ENCODE data around the gene KBTBD13.
A peak's percentile ranks its signal among the peaks of the same experiment; 100 is the strongest.

KBTBD13 gene

DNA sequence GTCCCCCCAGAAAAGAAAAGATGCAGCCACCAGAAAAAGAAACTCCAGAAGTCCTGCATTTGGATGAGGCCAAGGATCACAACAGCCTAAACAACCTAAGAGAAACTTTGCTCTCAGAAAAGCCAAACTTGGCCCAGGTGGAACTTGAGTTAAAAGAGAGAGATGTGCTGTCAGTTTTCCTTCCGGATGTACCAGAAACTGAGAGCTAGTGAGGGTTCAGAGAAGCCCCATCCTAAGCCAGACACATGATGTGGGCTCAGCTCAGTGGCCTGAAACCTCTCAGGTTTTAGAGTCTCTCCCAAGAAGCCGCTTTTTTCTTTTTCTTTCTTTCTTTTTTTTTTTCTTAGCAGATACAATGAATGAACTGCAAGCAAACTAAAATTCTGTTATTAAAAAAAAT lies 23.6 kb upstream of the KBTBD13 start:
- no peak for DNase-seq

DNA sequence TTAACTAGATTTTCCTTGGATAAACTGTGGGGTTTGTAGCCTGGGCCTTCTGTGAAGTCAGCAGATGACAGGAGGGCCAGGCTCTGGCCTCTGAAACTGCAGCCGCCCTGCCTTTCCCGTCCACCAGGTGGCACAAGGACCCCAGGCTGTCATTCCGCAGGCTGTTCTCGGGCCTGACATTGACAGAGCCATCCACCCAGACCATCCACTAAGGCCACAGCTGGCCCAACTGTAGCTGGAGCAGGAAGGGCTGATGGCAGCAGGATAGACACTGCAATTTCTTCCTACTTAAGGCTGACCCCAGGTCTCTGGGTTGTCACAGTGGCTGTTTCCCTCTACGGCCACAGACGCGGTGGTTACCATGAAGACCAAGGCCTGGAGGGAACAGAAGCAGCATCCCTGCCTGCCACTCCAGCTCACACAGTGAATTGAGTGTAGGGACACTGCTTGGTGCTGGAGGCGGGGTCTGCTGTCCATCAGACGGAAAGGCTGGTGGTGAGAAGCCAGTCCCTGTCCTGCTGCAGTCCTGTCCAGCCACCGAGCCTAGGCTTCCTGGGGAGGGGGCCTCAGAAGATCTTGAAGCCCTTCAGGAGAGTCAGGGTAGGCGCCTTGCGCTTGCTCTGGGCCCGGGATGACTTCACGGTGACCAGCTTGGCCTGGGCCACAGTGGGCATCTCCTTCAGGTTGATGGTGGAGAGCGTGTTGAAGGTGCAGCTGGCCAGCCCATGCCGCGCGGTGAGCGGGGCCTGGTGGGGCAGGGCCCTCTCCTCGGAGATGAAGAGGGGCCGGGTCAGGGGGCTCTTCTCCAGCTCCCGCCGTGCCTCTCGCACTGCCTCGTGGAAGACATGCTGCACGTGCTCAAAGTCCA lies 22.0 kb upstream of the KBTBD13 start:
- peak; percentile 53 for DNase-seq

DNA sequence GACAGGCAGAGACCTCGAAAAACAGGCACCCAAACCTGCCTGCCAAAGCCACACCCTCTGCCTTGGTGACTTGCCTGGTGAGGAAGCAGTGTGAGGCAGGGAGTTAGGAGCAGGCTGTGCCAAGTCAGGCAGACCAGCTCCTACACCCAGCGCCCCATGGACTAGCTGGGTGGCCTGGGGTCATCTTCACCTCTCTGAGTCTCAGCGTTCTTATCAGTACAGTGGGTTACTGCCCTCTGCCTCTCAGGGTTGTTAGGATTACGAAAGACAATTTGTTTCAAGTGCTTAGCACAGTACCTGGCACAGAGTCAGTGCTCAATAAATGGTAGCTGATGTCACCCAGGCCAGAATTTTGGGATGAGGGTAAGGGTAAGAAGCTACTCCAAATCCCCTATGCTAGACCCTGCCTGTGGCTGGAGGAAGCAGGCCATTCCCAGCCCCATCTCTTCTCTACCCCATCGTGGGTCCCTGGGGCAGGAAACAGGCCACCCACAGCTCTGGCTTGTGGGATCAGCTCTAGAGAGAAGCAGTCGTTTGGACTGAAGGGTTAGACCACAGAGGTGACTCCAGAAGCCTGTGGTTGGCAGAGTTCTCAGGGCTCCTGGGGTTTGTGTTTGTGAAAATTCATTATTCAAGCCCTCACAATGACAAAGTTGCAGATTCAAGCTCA lies 21.2 kb upstream of the KBTBD13 start:
- DNase-seq: no peak

DNA sequence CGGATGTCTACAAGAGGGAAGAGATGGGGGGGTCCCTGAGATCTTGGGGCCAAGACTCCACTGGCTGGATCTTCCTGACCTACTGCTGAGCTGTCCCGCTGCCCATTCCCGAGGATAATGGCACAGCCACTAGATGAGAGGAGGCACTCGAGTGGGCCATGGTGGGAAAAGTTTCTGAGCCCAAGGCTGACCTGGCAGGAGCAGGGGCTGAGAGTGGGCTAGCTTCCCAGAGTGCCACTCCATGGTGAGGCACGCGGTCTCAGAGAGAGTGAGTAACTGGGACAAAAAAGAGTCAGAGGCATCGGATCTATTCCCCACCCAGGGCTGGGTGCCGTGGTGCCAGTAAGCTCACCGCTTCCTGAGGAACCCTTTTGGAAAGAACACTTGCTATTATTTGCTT lies 20.4 kb upstream of the KBTBD13 start:
- no peak for DNase-seq

DNA sequence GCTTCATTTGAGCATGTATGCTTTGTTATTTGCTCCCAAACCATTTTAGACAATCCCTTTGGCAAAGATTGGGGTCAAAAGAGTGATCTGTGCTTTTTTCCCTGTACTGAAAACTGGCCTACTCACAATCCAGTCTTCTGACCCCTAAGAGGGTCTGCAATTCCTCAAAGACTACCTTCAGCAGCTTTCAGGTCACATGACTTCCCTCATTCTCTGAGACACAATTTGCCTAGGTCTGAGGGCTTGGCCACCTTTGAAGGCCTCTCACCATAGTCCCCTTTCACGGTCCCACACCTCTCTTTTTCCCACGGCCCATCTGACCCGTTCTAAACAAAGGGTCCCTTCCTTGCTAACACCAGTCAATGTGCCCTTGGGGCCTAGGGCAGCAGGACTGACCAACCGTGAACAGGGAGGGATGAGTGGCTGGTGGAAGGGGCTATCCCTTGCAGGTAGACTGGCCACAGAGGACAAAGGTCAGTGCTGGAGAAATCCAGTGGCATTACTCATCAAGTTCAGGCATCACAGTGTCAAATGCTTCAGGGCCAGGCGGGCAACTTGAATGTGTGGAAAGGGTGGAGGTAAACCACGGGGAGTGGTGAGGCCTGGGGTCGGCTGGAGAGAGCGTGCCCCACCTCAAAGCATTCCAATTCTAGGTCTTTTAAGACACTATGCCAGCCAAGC lies 19.5 kb upstream of the KBTBD13 start:
- DNase-seq: no peak

DNA sequence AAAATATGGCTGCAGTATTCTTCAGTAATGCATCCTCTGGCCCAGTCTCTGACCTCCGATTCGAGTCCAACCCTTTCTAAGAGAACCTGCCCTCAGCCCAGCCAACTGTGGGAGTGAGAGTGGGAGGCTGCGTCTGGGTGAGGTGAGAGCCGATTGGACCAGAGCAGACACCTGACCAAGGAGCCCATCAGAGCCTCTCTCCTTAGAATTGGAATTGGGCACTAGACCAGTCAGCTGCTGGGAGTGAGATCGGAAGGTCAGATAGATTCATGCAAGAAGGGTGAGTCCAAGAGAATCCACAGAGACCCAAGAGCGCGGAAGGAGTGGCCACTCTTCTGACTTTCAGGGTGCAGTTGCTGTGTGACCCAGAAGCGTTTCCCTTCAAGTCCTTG lies 19.0 kb upstream of the KBTBD13 start:
- no peak for DNase-seq

DNA sequence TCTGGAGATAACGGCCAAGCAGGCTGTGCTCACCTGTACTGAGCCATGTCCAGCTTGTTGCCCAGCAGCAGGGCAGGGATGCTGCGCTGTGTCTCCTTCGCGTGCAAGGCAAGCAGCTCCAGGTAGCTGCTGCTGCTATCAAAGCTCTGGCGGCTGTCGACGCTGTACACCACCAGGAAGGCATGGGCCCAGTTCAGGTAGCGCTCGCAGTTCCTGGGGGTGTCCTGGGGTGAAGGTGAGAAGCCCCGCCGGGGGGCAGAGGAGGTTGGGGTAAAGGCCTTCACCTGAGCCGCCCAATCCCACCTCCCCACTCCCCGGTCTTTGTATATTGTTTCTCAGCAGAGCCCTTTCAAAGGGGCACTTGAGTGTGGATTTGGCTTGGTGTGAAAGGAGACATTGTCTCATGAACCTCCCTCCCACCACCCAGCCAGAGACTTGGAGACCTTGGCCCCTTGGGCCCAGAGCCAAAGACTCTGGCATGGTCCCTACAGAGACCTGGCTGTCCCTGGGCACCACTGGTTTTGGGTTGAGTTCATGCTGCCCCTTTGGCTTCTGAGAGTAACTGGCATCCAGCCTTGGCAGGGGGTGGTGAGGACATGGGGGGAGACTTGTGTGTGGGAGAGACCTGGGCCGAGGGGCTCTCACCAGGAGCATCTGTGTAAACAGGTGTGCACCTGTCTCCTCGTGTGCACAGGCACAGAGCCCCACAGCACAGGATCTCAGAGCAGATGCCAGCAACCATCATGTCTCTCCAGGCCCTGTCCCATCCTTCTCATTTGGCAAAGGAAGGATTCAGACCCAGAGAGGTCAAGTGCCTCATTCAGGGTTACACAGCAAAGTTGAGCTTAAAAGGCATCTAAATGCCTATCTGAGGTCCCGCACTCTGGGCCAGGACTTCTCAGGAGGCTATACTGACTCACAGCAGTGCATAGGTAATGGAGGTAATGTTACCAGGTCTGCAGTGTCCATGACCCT lies 17.9 kb upstream of the KBTBD13 start:
- no peak for DNase-seq

DNA sequence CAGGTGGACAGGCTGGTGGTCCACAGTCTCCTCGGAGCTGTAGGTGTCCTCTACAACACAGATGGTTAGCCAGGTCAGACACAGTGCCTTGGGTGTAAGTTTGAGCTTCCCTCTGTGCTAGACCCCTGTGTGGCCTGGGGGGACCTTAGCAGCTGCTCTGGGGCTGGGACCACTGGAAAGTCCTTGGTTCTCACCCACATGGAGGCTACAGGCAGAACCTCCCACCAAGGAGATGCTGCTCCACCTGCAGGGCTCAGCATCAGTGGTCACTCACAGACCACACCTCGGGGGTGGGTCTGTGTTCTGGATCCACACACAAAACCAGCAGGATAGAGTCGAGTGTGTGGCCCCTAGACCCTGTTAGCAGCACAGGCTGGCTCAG lies 17.2 kb upstream of the KBTBD13 start:
- DNase-seq: no peak

DNA sequence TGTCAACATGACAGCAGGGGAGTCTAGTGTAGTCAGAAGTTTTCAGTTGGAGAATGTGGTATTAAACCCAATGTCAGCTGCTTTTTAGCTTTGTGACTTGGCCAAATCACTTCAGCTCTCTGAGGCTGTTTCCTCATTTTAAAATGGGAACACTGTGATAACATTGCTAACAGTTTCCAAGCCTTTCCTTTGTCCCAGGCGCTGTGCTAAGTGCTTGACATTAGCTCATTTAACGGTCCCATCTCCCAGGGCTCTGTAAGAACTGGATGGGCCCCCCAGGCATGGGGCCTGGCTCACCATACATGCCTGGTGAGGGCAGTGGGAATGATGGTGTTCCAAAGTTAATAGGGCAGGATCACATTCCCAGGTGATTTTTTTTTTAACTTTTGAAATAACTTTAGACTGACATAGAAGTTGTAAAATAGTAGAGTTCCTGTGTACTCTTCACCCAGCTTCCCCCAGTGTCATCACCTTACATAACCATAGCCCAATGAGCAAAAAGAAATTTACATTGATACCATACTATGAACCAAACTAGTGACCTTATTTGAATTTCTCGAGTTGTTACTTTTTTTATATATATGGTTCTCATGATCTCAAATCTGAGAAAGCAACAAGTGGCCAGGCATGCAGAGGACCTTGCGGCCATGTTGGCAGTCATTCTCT lies 16.5 kb upstream of the KBTBD13 start:
- no peak for DNase-seq

DNA sequence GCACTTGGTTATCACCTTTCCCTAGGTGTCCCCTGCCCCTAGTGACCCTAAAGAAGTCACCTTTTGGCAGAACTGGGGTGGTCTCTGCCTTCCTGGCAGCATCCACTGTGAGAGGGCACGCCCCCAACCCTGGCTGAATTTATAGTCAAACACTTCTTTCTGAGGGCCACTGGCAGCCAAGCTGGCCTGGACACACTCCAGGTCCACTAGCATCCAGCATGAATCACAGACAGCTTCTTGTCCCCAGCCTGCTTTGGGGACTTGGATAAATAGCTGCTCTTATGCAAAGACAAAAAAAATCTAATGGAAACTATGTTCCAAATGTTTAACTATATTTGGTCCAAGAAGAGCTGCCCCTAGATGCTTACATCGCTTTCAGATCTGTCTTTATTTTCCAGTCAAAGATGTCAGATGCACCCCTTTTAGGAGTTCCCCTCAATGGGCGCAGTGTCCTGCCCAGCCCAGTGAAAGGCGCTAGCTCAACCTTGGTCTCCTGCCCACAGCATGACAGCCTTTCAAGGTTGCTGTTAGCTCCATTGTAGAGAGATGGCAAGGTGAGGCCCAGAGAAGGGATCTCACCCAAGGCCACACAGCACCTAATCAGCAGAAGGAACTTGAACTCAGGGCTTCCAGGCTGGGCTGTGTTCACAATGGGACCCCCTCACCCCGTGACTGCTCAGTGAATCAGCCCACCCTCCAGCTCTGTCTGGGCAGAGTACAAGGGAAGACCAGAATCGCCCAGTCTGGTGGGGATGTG lies 15.7 kb upstream of the KBTBD13 start:
- DNase-seq: no peak

DNA sequence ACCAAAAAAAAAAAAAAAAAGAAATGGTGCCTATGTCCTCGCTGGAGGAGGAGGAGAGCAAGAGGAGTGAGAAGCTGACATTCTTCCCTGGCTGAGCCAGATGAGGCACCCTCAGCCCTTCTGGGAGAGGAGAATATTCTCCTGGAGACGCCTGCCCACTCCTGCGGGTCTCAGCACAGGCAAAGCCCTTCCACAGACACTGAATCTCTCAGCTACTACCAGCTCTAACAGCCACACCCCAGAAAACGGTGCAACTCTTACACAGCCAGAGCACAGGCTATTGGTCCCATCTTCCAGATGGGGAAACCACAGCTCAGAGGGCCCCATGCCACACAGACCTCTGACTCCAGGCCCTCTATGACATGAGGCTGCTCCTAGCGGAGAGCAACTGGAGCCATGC lies 14.5 kb upstream of the KBTBD13 start:
- no peak for DNase-seq

DNA sequence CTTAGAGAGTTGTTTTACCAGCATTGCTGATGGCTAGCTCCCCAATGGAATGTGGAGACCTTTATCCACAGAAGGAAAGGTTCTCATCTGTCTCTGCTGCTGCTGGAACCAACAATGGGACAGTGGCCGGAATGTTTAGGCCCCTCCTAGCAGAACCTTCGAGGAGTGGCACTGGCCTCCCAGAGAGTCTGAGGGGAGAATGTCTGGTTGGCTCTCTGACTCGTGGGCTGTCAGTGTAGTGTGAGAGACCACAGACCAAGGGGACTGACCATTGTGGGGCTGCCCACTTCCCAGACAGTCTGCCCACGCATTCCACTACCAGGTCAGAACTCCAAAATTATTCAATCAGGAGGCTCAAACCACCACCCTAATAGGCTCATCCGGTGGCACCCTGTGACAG lies 13.8 kb upstream of the KBTBD13 start:
- DNase-seq: no peak

DNA sequence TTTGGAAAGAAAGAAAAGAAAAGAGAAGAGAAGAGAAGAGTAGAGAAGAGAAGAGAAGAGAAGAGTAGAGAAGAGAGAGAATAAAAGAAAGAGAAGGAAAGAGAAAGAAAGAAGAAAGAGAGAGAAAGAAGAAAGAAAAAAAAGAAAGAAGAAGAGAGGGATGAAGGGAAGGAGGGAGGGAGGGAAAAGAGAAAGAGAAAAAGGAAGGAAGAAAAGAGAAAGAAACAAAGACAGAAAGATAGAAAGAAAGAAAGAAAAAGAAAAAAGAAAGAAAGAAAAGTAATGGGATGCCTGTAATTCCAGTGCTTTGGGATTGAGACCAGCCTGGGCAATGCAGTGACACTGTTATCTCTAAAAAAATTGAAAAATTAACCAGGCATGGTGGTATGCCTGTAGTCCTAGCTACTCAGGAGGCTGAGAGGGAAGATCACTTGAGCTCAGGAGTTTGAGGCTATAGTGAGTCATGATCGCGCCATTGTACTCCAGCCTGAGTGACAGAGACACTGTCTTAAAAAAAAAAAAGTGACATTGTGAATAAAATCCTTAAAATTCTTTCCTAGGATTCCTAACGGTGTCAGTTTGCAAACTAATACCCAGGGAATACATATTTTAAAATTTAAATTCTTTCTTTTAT lies 10.4 kb upstream of the KBTBD13 start:
- DNase-seq: no peak

DNA sequence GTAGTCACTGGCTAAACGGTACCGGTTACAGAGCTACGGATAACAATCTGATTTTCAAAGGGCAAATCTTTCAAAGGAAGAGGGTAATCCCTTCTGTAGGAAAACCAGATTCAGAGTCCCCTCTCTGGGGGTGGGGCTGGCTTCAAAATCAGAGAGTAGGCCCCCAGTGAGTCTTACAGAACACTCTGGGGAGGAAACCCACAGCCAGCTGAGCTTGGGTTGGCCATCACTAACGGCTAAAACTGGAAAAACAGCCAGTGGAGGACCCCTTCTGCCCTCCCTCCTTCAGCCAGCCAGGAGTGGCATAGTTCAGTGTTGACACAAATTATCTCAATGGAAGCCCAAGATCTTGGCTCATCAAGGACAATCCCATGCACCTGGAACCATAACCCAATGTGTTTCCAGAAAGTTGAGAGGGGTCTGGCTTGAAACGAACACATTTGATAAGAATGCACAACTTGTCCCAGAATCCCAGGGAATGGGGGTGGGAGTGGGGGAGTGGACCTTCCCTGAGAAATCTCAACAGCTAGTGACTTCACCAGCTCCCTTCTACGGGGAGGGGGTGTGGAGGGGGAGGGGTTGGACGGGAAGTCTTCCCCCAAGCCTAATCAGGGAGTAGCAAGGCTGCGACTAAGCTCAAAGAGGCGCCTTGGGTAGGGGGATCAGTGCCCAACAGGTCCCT lies 9.8 kb upstream of the KBTBD13 start:
- DNase-seq: no peak

DNA sequence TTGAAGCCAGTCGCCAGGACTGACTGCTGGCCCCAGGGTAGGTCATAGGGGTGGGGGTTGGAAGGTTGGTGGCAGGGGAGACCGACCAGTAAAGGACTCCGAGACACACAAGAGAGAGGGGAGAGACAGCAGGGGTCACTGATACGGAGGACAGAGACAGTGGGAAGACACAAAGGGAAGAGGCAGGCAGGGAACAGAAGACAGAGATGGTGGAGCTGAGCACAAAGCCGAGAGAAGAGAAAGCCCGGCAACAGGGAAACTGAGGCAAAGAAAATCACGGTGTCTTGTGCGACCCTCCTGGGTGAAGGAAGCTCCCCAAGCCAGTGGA lies 9.3 kb upstream of the KBTBD13 start:
- no peak for DNase-seq

DNA sequence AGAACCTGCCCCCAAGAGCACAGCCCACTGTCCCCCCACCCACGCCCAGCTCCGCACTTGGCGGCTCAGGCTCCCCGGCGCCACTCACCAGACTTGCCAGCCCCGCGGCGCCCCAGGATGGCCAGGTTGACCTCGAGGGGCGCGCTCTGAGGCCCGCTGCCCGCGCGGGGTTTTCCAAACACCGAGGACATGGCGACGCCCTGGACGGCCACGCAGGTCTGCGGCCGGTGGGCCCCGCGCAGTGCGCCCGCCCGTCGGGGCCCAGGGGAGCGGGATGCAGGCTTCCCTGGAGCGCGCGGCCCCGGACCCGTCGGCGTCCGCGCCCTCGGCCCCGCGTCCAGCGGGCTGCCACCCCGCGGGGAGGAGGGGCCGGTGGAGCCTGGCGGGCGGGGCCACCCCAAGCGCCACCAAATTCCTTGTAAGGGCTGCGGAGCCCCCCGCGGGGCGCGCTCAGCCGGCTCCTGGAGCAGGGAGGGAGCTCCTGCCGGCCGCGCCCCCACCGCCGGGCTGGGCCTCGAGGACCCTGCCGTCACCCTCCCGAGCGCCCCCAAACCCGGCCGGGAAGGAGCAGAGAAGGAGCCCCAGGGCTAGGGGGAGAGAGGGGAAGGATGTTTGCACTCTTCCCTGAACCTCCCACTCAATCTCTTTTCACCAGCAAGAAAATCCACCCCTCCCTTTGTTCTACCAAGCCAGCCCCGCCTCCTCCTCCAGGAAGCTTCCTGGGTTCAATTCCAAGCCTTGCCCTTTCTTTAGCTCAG lies 8.7 kb upstream of the KBTBD13 start, which contains the start of gene RASL12:
Gene RASL12 (minus strand): TSS at position 347 of the 758 bp plus-strand sequence. CDS start 156 bp downstream, at position 191.
- no peak for DNase-seq

DNA sequence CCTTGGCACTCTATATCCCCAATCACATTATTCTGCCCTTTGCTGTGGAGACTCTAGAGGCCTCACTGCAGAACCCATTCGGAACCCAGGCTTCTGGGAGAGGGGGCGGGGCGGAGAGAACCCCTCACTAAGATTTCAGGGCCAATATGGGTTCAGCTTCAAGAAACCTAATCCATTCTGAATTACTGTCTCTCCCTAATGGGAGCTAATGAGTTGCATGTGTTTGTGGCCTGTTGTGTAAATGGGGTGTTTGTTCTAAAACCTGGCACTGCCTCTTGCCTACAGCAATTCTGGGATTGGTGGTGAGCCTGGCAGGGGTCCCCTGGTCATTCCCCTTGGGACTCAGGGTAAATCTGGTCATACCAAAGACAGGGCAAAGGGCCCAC lies 8.2 kb upstream of the KBTBD13 start:
- no peak for DNase-seq

DNA sequence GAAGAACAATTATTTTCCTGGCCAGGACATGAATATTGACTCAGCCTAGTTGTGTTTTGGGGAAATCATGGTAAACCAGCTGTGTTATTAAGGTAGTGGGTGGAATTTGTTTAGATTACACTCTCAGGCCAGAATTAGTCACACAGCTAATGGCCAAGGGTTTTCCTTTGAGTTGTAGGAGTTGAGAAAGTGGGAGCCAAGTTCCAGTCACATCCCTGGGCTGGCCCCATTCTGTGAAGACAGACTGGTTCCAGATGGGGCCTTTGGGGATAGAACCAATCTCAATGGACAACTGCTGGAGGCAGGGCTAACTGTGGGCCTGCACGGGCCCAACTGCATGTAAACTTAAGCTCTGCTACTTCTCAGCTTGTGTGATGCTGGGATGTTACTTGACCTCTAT lies 7.4 kb upstream of the KBTBD13 start:
- no peak for DNase-seq

DNA sequence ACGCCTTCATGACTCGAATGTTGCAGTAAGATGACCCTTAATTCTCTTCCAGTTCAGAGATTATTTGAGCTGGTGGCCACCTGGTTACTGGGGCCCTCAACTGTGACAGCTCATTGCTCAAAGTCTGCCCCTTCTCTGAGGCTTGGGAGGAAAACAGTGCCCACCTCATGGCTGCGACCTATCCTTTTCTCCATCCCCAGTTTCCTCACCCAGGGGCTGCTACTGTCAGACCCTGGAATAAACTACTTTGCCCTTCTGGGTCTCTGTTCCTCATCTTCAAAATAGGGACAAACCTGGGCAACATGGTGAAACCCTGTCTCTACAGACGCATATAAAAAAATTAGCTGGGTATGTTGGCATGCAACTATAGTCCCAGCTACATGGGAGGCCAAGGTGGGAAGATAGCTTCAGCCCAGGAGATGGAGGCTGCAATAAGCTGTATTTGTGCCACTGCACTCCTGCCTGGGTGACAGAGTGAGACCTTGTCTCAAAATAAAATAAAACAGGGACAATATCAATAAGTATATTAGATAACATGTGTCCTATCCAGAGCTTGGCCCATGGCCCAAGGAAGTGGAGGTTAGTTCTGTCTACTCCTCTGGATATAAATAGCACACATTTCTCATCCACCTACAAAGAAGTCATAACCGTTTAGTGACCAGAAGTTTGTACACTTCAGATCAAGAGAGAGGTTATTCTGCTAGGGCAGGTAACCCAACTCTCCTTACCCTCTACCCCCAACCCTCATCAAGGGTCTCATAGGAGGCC lies 6.6 kb upstream of the KBTBD13 start:
- DNase-seq: no peak
